Stimulated activated CD8-positive, alpha-beta memory T cell treated with anti-CD3 and anti-CD28 coated beads, Interleukin-12 subunit alpha, Interleukin-12 subunit beta, amount 100 ng/mL, for 4 hours (primary cell): Measurements from ENCODE around the gene CLEC19A.
"Not testable (repeated sequence)": the region's sequence is repeated elsewhere in the genome, so short reads cannot be mapped to it uniquely, and the experiment has no call there.

ENCODE experiments used
- DNase-seq: peaks from one replicate; pipeline ENCODE4 v3.0.0-alpha.2; 2020; ENCODE audit warnings: low read depth

Gene CLEC19A

DNA sequence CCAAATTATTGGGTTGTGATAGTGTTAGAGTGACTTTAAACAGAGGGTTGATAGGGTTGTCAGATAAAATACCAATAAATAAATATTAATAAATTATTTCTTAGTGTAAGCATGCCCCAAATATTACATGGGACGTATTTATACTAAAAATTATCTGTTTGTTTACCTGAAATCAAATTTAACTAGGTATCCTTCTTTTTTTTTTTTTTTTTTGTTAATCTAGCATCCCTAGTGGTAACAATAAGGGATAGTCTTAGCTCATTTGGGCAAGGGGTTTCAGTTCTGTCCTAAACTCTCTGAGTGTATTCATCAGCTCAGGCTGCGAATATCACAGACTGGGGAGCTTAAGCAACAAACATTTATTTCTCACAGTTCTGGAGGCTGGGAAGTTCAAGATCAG is 1.3 kb downstream of the CLEC19A start:
- no peak for DNase-seq

DNA sequence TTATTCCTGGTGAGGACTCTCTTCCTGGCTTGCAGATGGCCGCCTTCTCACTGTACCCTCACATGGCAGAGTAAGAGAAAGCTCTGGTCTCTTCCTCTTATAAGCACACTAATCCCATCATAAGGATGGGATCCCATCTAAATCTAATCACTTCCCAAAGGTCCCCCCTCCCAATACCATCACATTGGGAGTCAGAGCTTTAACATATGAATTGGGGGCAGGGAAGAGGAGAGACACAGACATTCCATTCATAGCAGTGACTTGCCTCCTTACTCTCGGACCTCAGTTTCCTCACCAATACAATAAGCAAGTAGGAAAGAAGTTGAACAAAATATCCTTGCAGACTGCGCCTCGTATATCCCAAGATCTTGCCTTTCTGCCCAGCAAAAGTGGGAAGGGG is 1.7 kb downstream of the CLEC19A start:
- no peak for DNase-seq

DNA sequence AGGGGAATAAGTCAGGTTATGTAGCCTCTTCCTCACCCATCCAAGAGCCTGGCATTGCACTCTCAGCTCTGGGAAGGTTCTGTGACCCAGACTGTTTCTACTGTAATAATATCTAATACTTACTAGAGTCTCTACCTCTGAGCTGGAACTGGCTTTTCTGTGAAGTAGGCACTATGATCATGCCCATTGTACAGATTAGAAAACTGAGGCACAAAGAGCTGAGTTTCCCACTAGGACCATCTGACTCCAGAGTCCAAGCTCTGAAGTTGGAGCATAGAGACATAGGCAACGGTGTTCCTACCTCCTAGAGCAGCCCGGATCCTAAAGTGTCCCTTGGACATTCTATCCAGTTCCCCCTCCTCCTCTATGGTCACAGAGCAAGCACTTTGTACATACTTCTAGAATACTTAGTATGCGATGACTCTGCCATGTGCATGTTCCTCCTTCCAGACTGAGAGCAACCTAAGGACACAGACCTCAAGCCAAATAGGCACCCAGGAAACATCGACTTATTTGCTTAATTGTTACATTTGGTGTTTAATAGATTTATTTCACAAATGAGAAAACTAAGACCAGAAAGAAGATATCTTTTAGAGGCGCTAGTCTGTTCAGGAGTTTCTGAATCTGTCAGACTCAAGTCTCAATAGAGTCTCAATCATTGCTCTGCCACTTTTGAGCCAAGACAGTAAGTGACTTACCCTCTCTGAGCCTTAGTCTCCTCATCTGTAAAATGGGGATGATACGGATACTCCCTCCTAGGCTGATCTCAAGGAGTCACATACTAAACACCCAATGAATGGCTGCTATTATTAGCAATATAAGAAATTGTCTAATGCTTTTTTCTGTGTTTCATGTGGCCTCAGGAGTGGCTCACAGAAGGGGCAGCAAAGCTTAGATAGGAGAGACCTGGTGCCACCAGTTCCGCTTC is 3.6 kb downstream of the CLEC19A start:
- no peak for DNase-seq

DNA sequence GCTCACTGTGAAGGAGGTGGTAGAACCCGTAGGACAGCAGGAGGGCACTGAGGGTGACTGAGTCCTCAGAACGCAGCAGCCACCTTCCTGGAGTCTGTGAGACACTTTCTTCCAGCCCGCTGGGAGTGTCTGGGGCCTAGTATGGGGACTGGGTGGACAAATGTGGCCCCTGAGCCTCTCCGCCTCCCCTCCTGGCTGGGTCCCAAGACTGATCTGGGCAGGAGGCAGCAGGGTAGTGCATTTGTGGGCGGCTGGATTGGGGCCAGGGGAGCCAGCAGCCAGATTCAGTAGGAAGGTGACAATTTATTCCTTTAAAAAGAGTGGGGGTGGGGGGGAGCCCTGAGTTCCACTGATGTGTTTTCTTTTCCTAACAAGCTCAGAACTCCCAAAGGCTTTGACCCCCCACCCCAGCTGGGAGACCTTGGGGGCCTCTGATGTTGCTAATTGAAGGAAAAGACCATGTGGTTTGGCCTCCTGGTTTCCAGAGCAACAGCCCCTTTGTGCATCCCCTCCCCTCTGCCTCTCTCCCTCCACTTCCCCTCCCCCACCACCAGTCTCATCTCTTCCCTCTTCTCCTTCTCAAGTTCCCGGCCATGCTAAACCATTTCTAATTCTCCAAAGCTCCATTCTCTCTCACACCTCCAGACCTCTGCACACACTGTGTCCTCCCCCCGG is 4.4 kb downstream of the CLEC19A start:
- DNase-seq = no peak

DNA sequence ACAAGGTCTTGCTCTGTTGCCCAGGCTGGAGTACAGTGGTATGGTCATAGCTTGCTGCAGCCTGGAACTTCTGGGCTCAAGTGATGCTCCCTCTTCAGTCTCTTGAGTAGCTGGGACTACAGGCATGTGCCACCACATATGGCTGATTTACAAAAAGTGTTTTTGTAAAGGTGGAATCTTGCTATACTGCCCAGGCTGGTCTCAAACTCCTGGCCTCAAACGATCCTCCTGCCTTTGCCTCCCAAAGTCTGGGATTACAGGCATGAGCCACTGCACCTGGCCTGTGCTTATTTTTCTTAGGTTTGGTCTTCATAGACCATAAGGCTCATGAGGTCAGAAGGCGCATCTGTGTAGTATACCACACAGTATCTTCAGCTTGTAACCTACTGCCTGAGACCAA is 5.3 kb downstream of the CLEC19A start:
- DNase-seq = no peak

DNA sequence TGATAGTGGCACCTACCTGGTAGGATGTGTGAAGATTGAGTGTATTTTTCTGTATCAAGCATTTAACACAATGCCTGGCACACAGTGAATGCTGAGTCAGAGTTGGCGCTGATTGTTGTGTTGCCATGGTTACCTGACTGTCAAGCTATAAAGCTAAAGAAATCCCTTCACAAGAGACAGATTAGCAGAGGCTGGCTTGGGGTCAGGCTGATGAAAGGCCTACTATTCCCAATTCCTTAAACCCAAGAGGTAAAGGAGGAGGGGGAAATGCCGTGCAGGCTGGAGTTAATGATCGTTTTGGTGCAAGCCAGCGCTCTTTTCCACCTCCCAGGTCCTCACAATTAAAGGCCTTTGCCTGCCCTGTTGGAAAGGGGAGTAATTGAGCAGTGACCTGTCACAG is 5.9 kb downstream of the CLEC19A start:
- DNase-seq = no peak

DNA sequence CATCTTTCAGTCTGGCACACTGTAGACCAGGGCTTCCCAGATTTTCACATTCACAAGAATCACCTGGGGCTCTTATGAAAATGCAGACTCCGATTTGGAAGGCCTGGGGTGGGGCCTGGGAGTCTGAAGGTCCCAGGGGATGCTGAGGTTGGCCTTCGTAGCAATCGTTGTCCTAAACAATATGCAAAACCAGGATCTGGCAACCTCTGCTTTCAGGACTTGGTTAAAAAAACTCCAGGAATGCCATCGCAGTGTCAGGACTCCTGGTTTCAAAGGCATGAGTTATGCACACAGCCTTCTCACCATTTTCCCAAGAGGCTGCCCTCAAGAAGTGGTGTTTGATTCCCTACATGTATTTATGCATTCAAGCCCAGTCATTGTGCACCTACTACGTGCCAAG is 6.7 kb downstream of the CLEC19A start:
- DNase-seq = no peak

DNA sequence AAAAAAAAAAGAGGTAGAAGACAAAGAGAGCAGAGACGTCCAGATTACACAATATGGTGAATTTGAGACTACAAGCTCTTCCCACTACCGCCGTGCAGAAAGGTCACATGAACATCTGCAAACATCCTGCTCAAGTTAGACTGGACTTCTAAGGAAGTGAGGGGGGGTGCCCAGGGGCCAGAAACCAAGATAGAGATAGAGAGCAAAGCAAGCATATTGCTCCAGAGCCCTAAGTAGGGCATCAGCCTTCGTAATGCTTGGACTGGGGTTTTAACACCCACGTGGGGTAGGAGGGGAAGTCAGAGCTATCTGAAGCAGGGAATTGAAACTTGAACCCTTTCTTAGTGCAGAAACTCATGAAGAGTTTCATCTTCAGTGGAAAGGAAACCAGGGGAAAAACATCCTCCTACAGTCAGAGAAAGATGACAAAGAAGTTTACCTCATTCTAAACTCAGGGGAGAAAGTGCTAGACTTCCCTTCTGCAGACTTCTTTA is 8.7 kb downstream of the CLEC19A start:
- no peak for DNase-seq

DNA sequence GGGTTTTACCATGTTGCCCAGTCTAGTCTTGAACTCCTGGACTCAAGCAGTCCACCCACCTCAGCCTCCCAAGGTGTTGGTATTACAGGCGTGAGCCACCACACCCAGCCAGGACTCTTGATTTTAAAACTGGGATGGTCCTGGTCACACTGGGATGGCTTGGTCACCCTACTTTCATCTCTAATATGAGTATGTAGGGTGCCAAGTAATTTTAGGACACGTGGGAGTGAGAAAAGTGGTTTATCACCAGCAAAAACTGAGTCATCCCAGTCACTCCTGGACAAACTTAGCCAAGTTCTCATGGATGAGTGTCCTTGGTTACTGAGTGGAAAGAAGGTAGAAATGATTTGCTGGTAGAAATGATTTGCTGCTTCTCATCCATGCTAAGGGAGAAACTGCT is 9.9 kb downstream of the CLEC19A start:
- DNase-seq = no peak

DNA sequence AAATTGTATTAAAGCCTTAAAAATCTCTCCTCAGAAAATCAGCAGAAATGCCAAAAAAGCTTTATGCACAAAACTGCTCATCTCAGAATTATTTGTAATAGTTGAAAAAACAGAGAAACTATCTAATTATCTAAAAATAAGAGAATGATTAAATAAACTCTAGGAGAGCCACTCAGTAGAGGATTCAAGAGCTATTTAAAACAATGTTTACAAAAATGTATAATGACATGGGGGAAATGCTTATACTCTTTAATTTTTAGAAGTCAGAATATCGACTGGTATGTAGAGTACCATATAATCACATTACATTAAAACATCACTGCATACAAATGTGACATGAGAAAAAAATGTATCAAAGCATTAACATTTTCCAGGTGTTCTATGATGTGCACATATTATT is 11.9 kb downstream of the CLEC19A start:
- no peak for DNase-seq

DNA sequence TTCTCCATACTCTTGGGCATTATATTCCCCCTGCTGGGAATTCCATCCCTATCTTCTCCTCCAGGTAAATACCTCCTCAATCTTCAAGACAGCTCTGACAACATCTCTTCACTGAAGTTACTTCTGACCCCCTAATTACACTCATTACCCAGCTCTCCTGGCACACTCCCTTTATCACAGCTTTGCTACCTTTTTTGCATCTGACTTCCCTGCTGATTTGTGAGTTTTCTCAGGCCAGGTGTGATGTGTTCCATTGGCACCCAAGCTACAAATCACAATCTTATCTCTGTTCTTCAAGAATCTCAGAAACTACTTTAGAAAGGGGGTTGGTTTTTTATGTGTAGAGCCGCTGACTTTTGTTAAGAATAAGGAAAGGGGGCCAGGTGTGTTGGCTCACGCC is 14.0 kb downstream of the CLEC19A start:
- no peak for DNase-seq

DNA sequence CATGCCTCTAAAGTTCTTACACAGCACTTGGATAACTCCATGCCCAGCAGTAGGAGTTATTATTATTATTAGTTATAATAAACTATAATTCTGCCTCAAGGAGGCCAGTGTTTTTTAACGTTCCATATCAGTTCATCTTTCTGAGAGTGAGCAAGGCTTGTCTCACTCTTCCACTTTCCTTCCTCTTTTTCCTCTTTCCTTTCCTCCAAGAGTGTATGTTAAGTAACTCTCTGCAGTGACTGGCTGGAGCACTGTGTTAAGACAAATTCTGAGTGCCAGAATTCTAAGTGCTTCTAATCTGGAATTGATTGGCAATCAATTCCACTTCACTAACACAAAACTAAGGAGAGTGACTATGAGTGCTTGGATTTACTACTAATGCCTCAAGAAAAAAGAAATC is 16.4 kb downstream of the CLEC19A start:
- DNase-seq = no peak

DNA sequence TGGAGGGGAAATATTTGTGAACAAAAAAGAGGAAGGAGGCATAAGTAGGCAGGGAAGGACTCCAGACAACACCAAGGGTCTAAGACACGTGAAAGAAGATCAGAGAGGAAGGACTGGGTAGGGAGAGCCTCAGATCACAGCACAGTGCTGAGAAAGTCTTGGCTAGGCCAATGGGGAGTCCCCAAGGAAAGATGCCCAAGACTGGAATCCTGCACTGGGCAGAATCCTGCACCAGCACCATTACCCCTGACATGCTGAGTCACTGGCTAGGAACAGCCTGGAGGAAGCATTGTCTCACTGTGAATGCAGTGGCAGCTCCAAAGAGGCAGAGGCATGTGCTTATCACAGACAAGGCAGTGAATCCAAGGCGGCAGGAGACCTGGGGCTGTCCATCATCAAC is 19.2 kb downstream of the CLEC19A start:
- no peak for DNase-seq

DNA sequence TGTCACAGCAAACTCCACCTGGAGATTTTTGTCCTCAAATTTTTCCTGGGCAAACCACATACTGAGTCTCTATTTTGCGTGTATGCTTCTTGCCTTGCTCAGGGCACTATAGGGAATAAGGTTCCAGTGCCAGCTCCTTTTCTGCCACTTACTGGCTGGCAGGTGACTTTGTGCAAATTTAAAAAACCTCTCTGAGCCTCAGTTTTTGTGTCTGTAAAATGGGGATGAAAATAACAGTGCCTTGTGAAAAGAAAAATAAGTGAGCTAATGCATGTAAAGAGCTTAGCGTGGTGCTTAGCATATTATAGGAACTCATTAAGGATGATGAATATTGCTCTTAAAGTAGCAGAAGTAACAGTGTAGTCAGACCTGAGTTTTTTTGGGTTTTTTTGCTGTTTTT is 19.9 kb downstream of the CLEC19A start:
- DNase-seq = no peak

DNA sequence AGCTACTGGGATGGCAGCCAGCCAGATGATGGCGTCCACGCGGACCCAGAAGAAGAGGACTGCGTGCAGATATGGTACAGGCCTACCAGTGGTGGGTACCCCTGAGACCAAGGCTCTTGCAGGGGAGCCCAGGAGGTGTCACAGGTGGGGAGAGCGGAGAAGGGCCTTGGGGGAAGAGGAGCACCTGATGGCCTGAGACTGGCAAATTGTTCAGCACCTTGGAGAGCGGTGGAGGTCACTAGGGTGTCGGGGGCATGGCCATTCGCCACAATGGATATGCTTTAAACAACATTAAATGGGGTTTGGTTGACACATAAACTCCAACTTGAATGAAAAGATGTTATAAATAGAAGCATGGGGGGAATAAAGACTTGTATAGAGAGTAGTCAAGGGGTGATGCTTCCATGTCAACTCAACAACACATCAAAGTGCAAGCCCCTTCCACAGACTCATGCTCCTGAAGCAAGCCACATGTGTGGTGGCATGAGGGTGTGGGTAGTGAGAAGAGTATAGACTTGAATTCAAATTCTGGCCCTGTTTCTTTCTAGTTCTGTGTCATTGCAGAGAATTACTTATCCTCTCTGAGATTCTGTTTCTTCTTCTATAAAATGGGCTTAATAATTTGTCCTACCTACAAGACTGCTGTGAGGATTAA is 22.2 kb downstream of the CLEC19A start:
- no peak for DNase-seq

DNA sequence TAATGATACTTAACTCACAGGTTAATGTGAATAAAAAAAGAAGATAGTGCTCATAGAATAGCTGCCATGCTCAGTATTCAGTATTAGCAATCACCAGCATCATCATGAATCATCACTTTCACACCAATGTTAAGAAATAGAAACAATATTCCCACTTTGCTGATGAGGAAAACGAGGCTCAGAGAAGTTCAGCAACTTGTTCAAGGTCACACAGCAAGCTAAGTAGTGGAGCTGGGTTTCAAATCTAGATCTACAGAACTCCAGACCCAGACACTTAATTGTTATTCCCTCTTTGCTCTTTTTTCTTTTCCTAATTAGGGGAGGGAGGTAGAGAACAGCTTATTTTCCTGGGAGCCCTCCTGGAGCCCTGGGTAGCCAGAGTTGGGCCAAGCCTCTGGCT is 22.9 kb downstream of the CLEC19A start:
- DNase-seq = no peak

DNA sequence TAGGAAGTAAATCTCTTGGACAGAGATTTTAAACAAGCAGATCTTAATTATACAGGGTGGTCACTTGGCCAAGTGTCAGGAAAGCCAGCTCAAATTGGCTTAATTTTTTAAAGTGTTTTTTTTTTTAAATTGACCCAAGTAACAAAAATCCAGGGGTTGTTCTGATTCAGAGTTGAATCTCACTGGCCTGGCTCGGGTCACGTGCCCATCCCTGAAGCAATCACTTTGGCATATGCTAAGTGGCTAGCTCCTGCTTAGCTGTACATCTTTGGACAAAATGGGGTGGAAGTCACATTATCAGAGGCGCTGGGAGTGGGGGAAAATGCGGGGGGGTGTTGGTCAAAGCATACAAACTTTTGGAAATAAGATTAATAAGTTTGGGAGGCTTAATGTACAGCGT is 23.6 kb downstream of the CLEC19A start:
- DNase-seq = no peak

DNA sequence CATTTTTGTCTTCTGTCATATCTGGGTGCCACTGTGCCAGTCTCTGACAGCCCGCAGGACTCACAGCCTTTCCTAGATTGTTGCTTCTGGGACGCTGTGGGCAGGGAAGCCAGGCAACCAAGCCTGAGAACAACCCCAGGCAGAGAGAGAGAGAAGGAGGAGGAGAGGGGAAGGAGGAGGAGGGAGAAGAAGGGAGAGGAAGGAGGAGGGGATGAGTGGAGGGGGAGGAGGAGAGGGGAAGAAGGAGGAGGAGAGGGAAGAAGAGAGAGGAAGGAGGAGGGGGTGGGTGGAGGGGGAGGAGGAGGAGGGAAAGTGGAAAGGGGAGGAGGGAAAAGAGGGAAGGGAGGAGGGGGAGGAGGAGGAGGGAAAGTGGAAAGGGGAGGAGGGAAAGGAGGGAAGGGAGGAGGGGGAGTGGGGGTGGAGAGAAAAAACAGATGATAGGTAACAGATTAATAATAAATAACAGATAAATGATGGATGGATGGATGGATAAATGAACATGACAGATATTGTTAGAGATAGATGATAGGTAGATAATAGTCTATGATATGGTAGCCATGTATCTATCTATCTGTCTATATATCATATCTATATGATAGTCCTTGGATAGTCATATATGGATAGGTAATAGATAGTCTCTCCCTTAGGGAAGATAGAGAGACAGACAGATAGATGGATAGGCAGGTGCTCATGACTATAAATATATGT is 29.3 kb downstream of the CLEC19A start:
- DNase-seq = no peak

DNA sequence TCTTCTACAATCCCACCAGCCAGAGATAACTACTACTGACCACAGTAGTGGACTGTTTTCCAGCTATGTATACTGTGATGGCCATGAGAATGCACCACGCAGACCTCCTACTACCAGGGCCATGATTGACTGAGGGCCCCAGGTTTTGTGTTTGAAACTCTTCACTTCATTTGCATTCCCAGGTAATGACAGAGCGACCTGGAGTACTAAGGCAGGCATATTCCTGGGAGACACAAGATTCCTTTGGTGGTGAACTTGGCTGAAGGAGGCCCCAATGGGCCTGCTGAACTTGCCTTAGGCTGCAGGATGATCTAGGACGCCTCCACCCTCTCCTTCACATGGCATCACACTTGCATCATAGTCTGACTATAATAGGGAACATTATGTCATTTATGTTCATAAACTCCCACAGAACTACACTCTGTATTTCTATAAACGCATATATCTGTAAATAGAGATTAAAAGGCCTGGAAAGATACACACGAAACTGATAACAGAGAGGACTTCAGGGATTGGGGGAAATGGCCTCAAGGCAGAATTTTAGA is 30.4 kb downstream of the CLEC19A start:
- DNase-seq = no peak

DNA sequence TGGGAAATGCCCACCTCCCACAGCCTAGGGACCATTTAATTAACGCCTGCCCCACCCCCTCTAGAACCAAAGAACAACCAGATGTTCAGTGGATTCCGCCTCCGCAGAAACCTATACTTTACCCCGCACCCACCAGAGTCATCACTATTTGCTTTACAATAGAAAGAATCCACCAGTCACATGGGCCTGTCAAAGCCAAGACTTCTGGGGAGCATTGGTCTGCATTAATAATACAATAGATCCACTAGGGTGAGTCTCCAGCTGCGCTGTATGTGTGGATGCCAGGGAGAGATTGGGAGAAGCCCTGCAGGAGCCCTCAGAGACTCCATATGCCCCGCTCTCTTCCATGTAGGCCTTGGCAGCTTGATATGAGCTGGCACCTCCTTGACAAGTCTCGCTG is 31.3 kb downstream of the CLEC19A start:
- no peak for DNase-seq

DNA sequence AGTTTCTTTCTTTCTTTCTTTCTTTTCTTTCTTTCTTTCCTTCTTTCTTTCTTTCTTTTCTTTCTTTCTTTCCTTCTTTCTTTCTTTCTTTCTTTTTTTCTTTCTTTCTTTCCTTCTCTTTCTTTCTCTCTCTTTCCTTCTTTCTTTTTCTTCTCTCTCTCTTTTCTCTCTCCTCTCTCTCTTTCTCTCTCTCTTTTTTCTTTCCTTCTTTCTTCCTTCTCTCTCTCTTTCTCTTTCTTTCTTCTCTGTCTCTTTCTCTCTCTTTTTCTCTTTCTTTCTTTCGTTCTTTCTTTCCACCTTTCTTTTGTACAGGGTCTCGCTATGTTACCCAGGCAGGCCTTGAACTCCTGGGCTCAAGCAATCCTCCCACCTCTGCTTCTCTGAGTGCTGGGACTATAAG is 35.7 kb downstream of the CLEC19A start:
- DNase-seq = not testable (repeated sequence)

DNA sequence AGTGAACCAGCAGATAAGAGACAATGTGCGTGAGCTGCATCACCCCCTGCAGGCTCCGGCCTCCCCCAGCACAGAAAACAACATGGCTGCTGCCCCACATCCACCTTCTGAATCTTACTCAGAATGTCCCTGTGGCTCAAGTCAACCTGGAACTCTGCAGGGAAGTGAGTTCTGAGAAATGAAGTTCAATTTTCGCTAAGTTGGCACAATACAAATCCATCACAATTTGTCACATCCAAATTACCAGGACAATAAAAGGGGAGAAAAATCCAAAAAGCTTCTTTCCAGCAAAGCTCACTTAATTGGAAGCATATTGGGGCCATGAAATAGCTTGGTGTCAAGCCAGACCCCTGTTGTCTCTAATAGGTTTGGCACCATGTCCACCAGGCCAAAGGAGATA is 38.1 kb downstream of the CLEC19A start:
- no peak for DNase-seq
